Muscle layer of duodenum (tissue), 2 donors: ENCODE measurements around the gene TMIE.

ENCODE experiments used
- H3K27ac ChIP-seq: one replicate; pipeline ENCODE4 v1.7.0; 2013; ENCODE audit warnings: mild to moderate bottlenecking, low read length
- H3K27me3 ChIP-seq: one replicate; pipeline ENCODE4 v1.7.0; 2013; ENCODE audit warnings: low read depth, mild to moderate bottlenecking, control low read depth, low read length
- H3K36me3 ChIP-seq, 2 donors: one replicate each; pipeline ENCODE4 v1.7.0; 2013; ENCODE audit warnings: low read length in 2 of 2, control low read depth in 1 of 2, mild to moderate bottlenecking in 1 of 2; ENCODE audit not compliant: insufficient read depth in 2 of 2, control insufficient read depth in 1 of 2
- H3K4me1 ChIP-seq, 2 donors: one replicate each; pipeline ENCODE4 v1.7.0; 2013; ENCODE audit warnings: low read length in 2 of 2, mild to moderate bottlenecking in 2 of 2, control low read depth in 1 of 2, moderate library complexity in 1 of 2; ENCODE audit not compliant: insufficient read depth in 2 of 2, control insufficient read depth in 1 of 2
- H3K4me3 ChIP-seq, 2 donors: one replicate each; pipeline ENCODE4 v1.7.0; 2013; ENCODE audit warnings: low read length in 2 of 2, low read depth in 1 of 2, mild to moderate bottlenecking in 1 of 2
- H3K9me3 ChIP-seq, 2 donors: one replicate each; pipeline ENCODE4 v1.7.0; 2013; ENCODE audit warnings: low read length in 2 of 2, control low read depth in 1 of 2, mild to moderate bottlenecking in 1 of 2; ENCODE audit not compliant: control insufficient read depth in 1 of 2
- donor health status: healthy.

Gene TMIE

DNA sequence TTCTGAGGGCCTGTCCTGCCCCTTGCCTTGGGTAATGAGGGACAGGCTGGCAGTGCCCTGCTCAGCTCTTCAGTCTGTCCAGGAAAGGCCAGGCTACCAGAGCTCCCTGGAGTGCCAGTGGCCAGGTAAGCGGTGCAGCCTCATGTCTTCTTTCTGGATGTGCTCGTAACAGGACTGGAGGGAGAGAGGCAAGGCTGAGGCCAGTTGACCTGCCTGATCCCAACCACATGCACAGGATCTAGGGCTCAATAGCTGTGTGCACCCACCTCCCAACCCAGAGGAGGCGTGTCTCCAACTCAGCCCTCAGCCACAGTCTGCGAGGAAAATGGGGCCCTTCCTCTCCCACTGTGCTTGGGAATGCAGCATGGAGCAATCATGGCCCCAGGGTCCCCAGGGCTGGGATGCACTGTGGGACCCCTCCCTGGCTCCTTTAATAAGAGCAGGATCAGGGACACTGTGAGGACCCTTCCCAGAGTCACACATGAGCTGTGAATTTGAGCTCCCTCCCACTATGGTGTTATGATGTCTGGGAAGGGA is 30.2 kb upstream of the TMIE start:
- Histone ChIP-seq H3K4me1 (no peaks in the 10 kb centered on the region), H3K27ac (no peak overlapping the region), H3K4me3 (no peak overlapping the region), H3K27me3 (no peaks in the 10 kb centered on the region), H3K9me3 (no peaks in the 10 kb centered on the region), H3K36me3 (peaks cover 3 to 10% of the 10 kb centered on the region in 2 donors)

DNA sequence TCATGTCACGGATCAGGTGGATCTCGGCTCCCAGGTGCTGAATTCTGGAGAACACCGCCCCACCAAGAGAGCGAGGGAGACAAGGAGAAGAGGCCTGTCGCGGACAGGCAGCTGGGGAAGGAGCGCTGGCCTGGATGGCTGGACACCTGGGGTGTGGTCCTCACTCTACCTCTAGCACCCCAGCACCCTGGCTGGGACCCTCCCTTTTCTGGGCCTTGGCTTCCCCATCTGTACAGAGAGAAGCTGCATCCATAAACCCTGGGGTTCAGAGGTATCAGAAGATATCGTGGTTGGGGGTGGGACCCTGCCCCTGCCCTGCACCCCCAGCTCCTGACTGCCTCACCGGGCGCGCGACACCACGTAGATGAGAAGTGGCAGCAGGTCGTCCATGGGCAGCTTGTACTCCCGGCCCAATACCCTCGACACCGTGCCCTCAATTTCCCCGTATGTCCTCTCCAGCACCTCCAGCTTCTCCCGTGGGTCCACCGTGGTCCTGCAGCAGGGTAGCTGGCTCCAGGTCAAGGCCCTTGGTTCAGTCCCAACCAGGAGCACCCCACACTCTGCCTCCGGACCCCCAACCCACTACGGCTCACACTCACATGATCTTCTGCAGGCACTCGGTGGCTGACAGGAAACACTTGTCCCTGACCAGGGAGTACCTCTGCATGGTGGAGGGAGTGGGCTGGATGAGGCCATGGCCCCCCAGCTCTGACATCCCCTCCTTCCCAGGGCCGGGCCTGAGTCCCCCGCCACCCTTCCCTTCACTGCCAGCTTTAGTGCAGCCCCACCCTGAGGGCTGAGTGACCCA is 29.4 kb upstream of the TMIE start:
- no peak overlapping the region for H3K4me3 ChIP-seq
- no peaks in the 10 kb centered on the region for H3K4me1 ChIP-seq
- no peak overlapping the region for H3K27ac ChIP-seq
- H3K9me3 ChIP-seq, result no peaks in the 10 kb centered on the region
- no peaks in the 10 kb centered on the region for H3K27me3 ChIP-seq
- peaks cover 3 to 10% of the 10 kb centered on the region in 2 donors for H3K36me3 ChIP-seq

DNA sequence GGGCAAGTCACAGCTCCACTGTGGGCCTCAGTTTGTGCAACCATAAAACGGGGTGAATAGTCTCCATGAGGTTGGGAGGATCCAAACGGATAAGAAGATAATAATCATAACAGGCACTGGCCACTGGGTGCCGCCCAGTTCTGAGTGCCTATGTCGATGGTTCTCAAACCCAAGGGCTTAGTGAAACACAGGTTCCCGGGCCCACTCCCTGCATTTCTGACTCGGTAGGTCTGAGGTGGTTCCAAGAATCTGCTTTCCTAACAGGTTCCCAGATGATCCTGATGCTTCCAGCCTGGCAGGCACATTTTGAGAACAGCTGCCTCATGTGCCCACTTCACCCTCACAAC is 28.9 kb upstream of the TMIE start:
- Histone ChIP-seq H3K9me3 (no peaks in the 10 kb centered on the region), H3K27me3 (no peaks in the 10 kb centered on the region), H3K27ac (no peak overlapping the region), H3K4me3 (no peak overlapping the region), H3K36me3 (peaks cover 3 to 10% of the 10 kb centered on the region in 2 donors), H3K4me1 (no peaks in the 10 kb centered on the region)

DNA sequence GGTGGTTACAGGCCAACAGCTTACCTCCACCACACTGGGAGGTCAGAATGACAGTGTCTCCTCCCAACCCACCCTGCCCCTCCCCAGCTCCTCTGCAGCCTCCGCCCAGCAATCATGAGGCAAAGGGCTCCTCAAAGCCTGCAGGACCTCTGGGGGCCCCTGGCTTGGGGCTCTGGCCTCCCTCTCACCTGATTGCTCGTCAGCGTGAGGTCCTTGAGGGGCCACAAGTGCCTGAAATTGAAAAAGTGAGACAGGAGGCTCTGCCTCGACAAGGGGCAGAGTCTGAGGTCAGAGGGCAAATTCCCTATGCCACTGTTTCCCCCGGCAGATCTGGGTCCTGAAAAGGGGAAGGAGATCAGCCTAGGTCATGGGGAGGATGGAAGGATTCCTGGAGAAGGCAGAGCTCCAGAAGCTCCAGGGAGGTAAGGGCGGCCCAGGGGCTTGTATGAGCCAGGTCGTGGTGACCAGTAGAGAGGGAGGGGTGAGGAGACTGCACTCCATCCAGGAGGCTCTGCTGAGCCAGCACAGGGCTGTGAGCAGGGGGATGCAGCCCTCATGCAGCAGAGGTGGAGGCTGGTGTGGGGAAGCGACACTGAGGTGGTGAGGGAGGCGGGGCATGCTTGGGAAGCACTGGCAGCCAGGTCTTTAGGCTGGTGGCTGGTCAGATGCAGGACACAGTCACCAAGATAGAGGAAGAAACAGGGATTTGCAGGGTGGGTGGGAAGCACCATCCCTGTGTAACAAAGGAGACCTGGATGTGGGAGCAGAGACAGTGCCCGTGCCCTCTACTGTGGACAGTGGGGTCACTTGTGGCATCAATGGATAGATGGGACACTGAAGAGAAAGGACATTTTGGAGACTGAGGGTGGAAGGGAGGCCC is 27.8 kb upstream of the TMIE start:
- Histone ChIP-seq H3K4me3 (no peak overlapping the region), H3K4me1 (no peaks in the 10 kb centered on the region), H3K9me3 (no peaks in the 10 kb centered on the region), H3K36me3 (peaks cover 3 to 10% of the 10 kb centered on the region in 2 donors), H3K27ac (no peak overlapping the region), H3K27me3 (no peaks in the 10 kb centered on the region)

DNA sequence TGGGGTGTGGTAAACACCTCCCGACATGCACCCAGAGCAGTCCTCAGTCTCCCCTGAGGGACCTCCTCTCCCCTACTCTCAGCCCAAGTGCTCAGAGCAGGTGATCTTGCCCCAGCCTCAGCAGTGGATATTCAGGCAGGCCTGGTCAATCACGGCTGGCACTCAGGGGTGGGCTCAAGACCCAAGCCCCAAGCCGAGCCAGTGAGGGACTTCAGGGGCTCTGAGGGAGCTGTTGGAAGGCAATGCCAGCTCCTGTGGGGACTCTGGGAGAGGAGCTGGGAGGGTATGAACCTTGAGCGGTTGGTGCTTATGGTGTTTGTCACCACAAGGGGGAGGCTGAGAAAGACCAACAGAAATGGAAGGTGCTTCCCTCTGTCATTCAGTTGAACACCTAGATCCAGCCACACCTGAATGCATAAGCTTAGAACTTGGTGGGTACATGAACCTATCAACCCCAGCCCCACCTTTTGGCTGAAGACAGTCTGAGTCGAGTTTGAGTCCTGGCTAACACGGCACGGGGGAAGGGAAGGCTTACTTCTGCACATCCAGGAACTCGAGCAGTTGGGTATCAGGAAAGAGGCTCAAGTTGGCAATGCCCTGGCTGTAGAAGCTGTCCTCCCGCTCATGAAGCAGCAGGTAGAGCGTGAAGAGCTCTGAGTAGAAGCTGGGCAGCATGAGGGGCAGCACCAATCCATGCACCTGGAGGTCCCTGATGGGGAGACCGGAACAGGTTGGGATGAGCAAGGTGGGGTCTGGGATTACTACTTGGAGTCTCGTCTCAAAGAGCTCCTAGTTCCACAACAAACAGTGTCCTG is 27.0 kb upstream of the TMIE start:
- Histone ChIP-seq H3K9me3 (no peaks in the 10 kb centered on the region), H3K36me3 (peaks cover 3 to 10% of the 10 kb centered on the region in 2 donors), H3K4me1 (no peaks in the 10 kb centered on the region), H3K27me3 (no peaks in the 10 kb centered on the region), H3K4me3 (no peak overlapping the region), H3K27ac (no peak overlapping the region)

DNA sequence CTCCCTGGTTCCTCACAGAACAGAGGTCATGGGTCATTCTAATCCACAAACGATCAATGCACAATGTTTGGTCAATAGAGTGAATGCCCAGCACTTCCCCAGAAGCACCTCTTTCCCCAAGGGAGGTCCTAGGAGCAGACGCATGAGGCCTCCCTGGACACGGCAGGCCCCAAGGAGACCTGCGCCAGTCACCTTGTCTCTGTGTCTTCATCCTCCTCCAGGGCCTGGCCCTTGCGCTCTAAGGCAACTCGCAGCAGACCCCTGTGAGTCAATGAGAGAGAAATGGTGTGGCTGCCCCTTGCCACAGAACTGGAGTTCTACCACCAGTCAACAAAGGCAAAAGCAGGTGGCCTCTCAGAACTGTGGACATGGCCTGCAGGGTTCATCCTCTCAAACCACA is 25.8 kb upstream of the TMIE start:
- H3K4me3 ChIP-seq, result no peak overlapping the region
- no peaks in the 10 kb centered on the region for H3K4me1 ChIP-seq
- no peak overlapping the region for H3K27ac ChIP-seq
- peaks cover 3 to 10% of the 10 kb centered on the region in 2 donors for H3K36me3 ChIP-seq
- no peaks in the 10 kb centered on the region for H3K27me3 ChIP-seq
- H3K9me3 ChIP-seq, result no peaks in the 10 kb centered on the region

DNA sequence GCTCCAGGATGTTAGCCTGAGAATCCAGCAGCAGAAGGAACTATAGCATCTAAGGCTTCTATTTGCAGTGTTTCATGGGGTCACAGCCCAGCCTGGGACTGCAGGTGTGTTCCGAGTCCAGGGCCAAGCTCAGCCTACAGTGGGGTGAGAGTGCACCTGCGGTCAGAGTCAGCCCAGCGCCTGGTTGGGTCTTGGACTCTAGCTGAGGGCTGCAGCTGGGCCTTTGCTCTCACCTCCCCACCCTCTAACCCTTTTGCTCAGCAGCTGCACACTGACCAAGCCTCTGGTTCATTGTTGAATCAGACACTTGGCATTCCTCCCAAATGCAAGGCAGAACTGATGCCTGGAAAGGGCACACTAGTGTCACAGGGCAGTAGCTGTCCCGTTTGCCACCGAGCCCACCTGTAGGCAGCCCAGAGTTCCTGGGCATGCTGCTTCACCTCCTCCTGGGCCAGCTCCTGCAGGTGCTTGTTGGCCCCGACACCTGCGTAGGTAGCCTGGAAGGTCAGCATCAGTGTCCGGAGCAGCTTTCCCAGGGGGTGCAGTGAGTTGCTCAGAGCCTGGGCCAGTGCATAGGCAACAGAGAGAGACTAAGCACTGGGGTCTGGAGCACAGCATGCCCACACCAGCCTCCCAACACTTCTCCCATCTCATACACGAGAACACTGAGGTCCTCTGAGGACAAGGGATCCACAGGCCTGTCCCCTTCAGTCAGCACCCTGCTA is 25.2 kb upstream of the TMIE start:
- H3K27me3 ChIP-seq, result no peaks in the 10 kb centered on the region
- H3K4me3 ChIP-seq, result no peak overlapping the region
- no peaks in the 10 kb centered on the region for H3K4me1 ChIP-seq
- no peaks in the 10 kb centered on the region for H3K9me3 ChIP-seq
- H3K27ac ChIP-seq, result no peak overlapping the region
- H3K36me3 ChIP-seq, result peaks cover 3 to 10% of the 10 kb centered on the region in 2 donors

DNA sequence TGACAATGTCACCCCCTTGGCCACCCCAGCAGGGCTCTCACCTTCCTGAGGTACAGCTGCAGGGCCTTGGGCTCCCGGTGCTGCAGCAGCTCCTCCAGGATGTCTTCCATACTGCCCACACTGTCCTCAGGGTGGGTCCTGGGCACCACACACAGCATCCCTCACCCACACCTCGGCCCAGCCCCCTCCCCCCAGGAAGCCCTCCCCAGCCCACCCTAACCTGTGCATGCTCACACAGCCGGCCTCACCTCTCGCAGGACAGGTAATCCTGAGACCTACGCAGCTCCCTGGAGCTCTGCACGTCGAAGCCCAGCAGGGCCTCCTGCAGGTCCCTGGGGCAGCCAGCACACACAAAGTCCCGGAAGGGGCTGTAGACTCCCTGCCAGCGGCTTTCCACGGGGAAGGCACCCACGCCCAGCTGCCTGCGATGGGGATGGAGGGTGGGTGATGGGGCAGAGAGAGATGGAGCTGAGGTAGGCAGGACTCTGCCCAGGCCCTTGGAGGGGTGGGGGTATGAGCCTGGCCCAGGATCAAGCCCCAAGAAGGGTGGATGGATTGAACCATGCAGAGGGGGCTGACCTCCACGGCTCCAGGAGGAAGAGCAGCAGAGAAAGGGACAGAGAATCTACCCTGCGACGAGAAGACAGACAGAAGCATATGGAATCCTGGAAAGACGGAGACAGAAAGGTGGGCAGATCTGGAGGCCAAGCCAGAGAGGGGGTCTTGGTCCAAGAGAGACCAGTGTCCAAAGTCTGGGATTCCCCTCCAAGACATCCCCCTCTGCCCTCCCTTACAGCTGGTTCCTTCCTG is 24.4 kb upstream of the TMIE start:
- Histone ChIP-seq H3K4me3 (no peak overlapping the region), H3K36me3 (peaks cover 3 to 10% of the 10 kb centered on the region in 2 donors), H3K4me1 (no peaks in the 10 kb centered on the region), H3K9me3 (no peaks in the 10 kb centered on the region), H3K27ac (no peak overlapping the region), H3K27me3 (no peaks in the 10 kb centered on the region)

DNA sequence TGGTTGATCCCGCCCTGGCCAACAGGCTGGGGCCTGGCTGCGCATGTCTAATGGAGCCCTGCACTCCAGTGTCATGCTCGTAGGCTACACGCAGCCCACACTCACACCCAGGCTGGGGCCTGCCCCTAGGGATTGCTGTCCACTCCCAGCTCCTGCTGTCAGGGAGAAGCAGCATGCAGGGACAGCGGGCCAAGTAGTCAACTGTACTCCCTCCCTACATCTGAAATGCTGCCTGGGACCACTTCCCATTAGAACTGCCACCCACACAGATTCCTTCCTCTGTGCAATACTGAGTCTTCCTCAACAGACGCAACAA is 23.8 kb upstream of the TMIE start:
- no peak overlapping the region for H3K27ac ChIP-seq
- H3K4me3 ChIP-seq, result no peak overlapping the region
- H3K4me1 ChIP-seq, result no peaks in the 10 kb centered on the region
- no peaks in the 10 kb centered on the region for H3K9me3 ChIP-seq
- no peaks in the 10 kb centered on the region for H3K27me3 ChIP-seq
- peaks cover 3 to 10% of the 10 kb centered on the region in 2 donors for H3K36me3 ChIP-seq

DNA sequence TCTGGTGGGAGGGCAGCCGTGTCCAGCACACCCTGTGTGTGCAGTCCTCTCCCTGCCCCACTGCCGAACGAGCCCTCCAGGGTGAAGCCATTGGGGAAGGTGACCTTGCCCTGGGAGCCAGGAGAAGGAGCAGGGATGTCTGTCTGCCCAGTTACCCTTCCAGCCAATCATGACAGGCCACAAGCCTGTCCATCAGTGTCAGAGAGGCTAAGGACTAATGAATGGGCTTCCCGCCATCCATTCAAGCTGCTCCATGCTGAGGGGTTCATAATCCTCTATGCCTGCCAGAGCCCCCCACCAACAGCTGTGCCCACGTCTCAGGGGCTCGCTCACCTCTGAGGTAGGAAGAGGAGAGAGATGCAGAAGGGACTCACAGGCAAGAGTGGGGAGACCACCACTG is 22.9 kb upstream of the TMIE start:
- no peaks in the 10 kb centered on the region for H3K4me1 ChIP-seq
- no peak overlapping the region for H3K27ac ChIP-seq
- H3K9me3 ChIP-seq, result no peaks in the 10 kb centered on the region
- H3K36me3 ChIP-seq, result peaks cover 1 to 10% of the 10 kb centered on the region in 2 donors
- no peaks in the 10 kb centered on the region for H3K27me3 ChIP-seq
- no peak overlapping the region for H3K4me3 ChIP-seq
